ENCODE results near the gene NENF.

GRCh38 chr1:212414328-212415106 lies 18.2 kb upstream of the NENF start, which contains the start of gene PACC1:
- TF ChIP-seq CTCF (conservative IDR thresholded peaks at IDR 0.05; ENCODE audit: low read length) (no peak), EZH2phosphoT487 (IDR thresholded peaks at IDR 0.05; ENCODE audit: borderline replicate concordance) (no peak)
